Uterus (tissue), 2 donors: Measurements from ENCODE around the gene KLHL34.

Experiments used
- POLR2A ChIP-seq, 2 donors: fragments of 450-650 bp; IDR thresholded peaks; one replicate each; pipeline ENCODE4 v1.6.1; 2016; ENCODE audit warnings: antibody characterized with exemption in 2 of 2, mild to moderate bottlenecking in 1 of 2, moderate library complexity in 1 of 2
- TF ChIP-seq, protein P1 (sequence below), 4 experiments: fragments of 200-600 bp in 2 of 4; fragments of 450-650 bp in 2 of 4; sonication (generic) in 2 of 4; IDR thresholded peaks; one replicate each; pipeline ENCODE4 v1.5.1; 2016 to 2019; ENCODE audit warnings: antibody characterized with exemption in 4 of 4, mild to moderate bottlenecking in 2 of 4, moderate library complexity in 1 of 4

DNA sequence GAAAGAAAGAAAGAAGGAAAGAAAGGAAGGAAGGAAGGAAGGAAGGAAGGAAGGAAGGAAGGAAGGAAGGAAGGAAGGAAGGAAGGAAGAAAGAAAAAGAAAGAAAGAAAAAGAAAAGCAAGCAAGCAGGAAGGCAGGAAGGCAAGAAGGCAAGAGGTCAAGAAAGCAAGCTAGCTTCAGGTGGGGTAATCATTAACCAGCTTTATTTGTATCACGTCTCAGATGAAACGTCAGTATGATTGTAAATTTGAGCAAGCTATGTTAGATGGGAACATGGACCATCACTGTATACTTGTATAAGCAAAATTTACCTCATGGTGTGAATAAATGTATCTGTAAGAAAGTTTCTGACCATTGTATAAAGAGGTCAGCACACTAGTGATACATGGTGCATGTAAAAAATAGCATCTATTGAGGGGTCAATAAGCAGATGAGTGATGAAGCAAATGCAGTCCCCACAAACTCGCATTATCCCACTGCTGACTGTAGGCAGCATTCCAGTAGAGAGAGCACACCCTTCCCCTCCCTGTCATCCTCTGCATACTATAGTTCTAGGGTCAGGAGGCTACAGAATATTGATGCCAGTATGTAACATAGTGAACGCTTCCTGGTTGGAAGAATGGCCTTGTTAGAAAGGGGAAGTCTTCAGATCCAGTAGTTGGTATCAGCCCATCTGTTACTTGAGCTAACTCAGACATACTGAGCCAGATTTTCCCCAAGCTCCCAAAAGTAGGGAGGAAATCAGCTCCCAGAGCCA lies 16.5 kb upstream of the KLHL34 start:
- TF ChIP-seq, protein P1, sequence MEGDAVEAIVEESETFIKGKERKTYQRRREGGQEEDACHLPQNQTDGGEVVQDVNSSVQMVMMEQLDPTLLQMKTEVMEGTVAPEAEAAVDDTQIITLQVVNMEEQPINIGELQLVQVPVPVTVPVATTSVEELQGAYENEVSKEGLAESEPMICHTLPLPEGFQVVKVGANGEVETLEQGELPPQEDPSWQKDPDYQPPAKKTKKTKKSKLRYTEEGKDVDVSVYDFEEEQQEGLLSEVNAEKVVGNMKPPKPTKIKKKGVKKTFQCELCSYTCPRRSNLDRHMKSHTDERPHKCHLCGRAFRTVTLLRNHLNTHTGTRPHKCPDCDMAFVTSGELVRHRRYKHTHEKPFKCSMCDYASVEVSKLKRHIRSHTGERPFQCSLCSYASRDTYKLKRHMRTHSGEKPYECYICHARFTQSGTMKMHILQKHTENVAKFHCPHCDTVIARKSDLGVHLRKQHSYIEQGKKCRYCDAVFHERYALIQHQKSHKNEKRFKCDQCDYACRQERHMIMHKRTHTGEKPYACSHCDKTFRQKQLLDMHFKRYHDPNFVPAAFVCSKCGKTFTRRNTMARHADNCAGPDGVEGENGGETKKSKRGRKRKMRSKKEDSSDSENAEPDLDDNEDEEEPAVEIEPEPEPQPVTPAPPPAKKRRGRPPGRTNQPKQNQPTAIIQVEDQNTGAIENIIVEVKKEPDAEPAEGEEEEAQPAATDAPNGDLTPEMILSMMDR (IDR thresholded peaks at IDR 0.05): no peak
- TF ChIP-seq POLR2A (IDR thresholded peaks at IDR 0.05): no peak
